Upper lobe of left lung (tissue), 4 donors: ENCODE measurements around the gene RPS6KA6.

Source experiments
- CTCF ChIP-seq, 6 experiments: fragments of 450-650 bp in 4 of 6; fragments of 200-600 bp in 2 of 6; sonication (generic) in 2 of 6; IDR thresholded peaks; one replicate each; pipeline ENCODE4 v1.5.1; 2016 to 2019; ENCODE audit warnings: antibody characterized with exemption in 6 of 6
- EP300 ChIP-seq, 4 donors: sonication (generic); formaldehyde crosslinking; IDR thresholded peaks; one replicate each; pipeline ENCODE4 v1.5.1; 2017; ENCODE audit warnings: antibody characterized with exemption in 4 of 4, control low read depth in 2 of 4
- POLR2A ChIP-seq, 4 donors: fragments of 450-650 bp; IDR thresholded peaks; one replicate each; pipeline ENCODE4 v1.5.1; 2016 to 2017; ENCODE audit warnings: antibody characterized with exemption in 4 of 4, mild to moderate bottlenecking in 2 of 4

GRCh38 chrX:84118769-84119168, 69.2 kb downstream of the RPS6KA6 start:
- TF ChIP-seq CTCF (IDR thresholded peaks at IDR 0.05) (no peak), POLR2A (IDR thresholded peaks at IDR 0.05) (no peak), EP300 (IDR thresholded peaks at IDR 0.05) (no peak)
